ENCODE data around the gene RUBCNL.

GRCh38 chr13:46355901-46356590 is 31.0 kb downstream of the RUBCNL start:
- TF ChIP-seq MAFK (IDR thresholded peaks at IDR 0.05; ENCODE audit: low read depth, low read length) (no peak), CTCF (conservative IDR thresholded peaks at IDR 0.05; ENCODE audit: low read depth, low read length) (no peak), RCOR1 (IDR thresholded peaks at IDR 0.05; ENCODE audit: insufficient replicate concordance, low read length) (no peak), RAD21 (IDR thresholded peaks at IDR 0.05; ENCODE audit: low read length) (no peak), USF2 (IDR thresholded peaks at IDR 0.05; ENCODE audit: low read depth, low read length) (no peak), MXI1 (IDR thresholded peaks at IDR 0.05; ENCODE audit: borderline replicate concordance, low read depth, low read length) (no peak), POLR2A (IDR thresholded peaks at IDR 0.05; ENCODE audit: low read depth, low read length) (no peak), CHD1 (IDR thresholded peaks at IDR 0.05; ENCODE audit: low read depth, low read length) (no peak), CEBPB (IDR thresholded peaks at IDR 0.05; ENCODE audit: low read depth, low read length) (no peak), BHLHE40 (IDR thresholded peaks at IDR 0.05; ENCODE audit: low read depth, low read length) (no peak), FOS (IDR thresholded peaks at IDR 0.05; ENCODE audit: low read depth, low read length) (no peak), RFX5 (IDR thresholded peaks at IDR 0.05; ENCODE audit: low read depth, low read length) (no peak)

Measured in IMR-90 (cell line).